MM.1S (cell line): ENCODE data around the gene ZNF487.

Source experiments
- DNase-seq: peaks from one replicate; pipeline ENCODE4 v3.0.0-alpha.2; 2015
- H2AFZ ChIP-seq: fragments of 300-600 bp; sonication (generic); 2 replicates; pipeline ENCODE4 v1.6.0; 2016; ENCODE audit warnings: antibody characterized with exemption, low read length
- H3F3A ChIP-seq: fragments of 300-600 bp; sonication (generic); 2 replicates; pipeline ENCODE4 v1.6.1; 2016; ENCODE audit warnings: mild to moderate bottlenecking, antibody characterized with exemption, low read length, moderate library complexity, mixed read lengths; ENCODE audit not compliant: insufficient read depth
- H3K27ac ChIP-seq: fragments of 300-600 bp; sonication (generic); 2 replicates; pipeline ENCODE4 v1.5.1; 2016; ENCODE audit warnings: mild to moderate bottlenecking, low read length
- H3K27me3 ChIP-seq: fragments of 300-600 bp; sonication (generic); replicated peaks from 2 replicates; pipeline ENCODE4 v1.6.0; 2016; ENCODE audit warnings: low read length; ENCODE audit not compliant: insufficient read depth
- H3K36me3 ChIP-seq: fragments of 300-600 bp; sonication (generic); replicated peaks from 2 replicates; pipeline ENCODE4 v1.6.1; 2016; ENCODE audit warnings: mild to moderate bottlenecking, low read length, mixed read lengths; ENCODE audit not compliant: insufficient read depth
- H3K4me1 ChIP-seq: fragments of 300-600 bp; sonication (generic); 2 replicates; pipeline ENCODE4 v1.6.1; 2016; ENCODE audit warnings: low read length, mixed read lengths
- H3K4me2 ChIP-seq: fragments of 300-600 bp; sonication (generic); 2 replicates; pipeline ENCODE4 v1.6.0; 2016; ENCODE audit warnings: low read depth, low read length
- H3K4me3 ChIP-seq: fragments of 300-600 bp; sonication (generic); 2 replicates; pipeline ENCODE4 v1.5.1; 2016; ENCODE audit warnings: low read length, mixed read lengths
- H3K79me2 ChIP-seq: fragments of 300-600 bp; sonication (generic); 2 replicates; pipeline ENCODE4 v1.6.1; 2016; ENCODE audit warnings: mixed run types, low read length, mixed read lengths
- H3K9ac ChIP-seq: fragments of 300-600 bp; sonication (generic); 2 replicates; pipeline ENCODE4 v1.6.1; 2016; ENCODE audit warnings: low read length, mixed read lengths
- H3K9me2 ChIP-seq: fragments of 300-600 bp; sonication (generic); replicated peaks from 2 replicates; pipeline ENCODE4 v1.6.1; 2016; ENCODE audit warnings: mild to moderate bottlenecking, low read length, mixed read lengths; ENCODE audit not compliant: insufficient read depth
- H3K9me3 ChIP-seq: fragments of 300-600 bp; sonication (generic); replicated peaks from 2 replicates; pipeline ENCODE4 v1.6.1; 2016; ENCODE audit warnings: mild to moderate bottlenecking, low read length, mixed read lengths; ENCODE audit not compliant: insufficient read depth
- H4K20me1 ChIP-seq: fragments of 300-600 bp; sonication (generic); 2 replicates; pipeline ENCODE4 v1.6.1; 2016; ENCODE audit warnings: mild to moderate bottlenecking, low read length, moderate library complexity, mixed read lengths; ENCODE audit not compliant: insufficient read depth
- CTCF ChIP-seq: fragments of 300-600 bp; sonication (generic); IDR thresholded peaks from 2 replicates; pipeline ENCODE4 v1.5.1; 2016; ENCODE audit warnings: antibody characterized with exemption, low read length, mixed read lengths
- EZH2 ChIP-seq: fragments of 300-600 bp; sonication (generic); optimal IDR thresholded peaks from 2 replicates; pipeline ENCODE3; 2017; ENCODE audit warnings: low read depth, mild to moderate bottlenecking, antibody characterized with exemption, low read length, mixed read lengths
- EZH2phosphoT487 ChIP-seq: fragments of 300-600 bp; sonication (generic); IDR thresholded peaks from 2 replicates; pipeline ENCODE4 v1.6.1; 2018; ENCODE audit warnings: antibody characterized with exemption, low read length

The ZNF487 gene

DNA sequence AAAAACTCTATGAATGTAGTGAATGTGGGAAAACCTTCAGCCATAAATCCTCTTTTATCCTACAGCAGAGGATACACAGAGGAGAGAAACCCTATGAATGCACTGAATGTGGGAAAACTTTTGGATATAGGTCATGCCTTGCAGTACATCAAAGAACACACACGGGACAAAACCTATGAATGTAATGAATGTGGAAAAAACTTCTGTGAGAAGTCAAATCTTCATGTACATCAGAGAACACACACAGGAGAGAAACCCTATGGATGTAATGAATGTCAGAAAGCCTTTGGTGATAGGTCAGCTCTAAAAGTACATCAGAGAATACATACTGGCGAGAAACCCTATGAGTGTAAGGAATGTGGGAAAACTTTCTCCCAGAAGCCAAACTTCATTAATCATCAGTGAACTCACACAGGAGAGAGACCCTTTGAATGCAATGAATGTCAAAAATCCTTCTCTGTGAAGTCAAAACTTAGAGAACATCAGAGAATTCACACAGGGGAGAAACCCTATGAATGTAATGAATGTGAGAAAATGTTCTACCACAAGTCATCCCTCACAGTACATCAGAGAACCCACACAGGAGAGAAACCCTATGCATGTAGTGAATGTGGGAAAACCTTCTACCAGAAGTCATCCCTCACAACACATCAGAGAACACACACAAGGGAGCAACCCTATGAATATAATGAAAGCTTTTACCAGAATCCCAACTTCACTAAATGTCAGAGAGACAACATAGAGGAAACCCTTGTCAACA, 45.6 kb downstream of the ZNF487 start:
- no peak overlapping the region for H3K27ac ChIP-seq
- no peak overlapping the region for H2AFZ ChIP-seq
- H3K9ac ChIP-seq = no peak overlapping the region
- H3K79me2 ChIP-seq = no peaks in the 10 kb centered on the region
- H3K9me2 ChIP-seq = no peaks in the 10 kb centered on the region
- no peaks in the 10 kb centered on the region for H3K27me3 ChIP-seq
- no peaks in the 10 kb centered on the region for H3F3A ChIP-seq
- no peak overlapping the region for H3K4me3 ChIP-seq
- H3K4me2 ChIP-seq = no peak overlapping the region
- no peaks in the 10 kb centered on the region for H3K4me1 ChIP-seq
- TF ChIP-seq EZH2phosphoT487 (no peak), CTCF (no peak), EZH2 (no peak)
- DNase-seq = no peak
- no peaks in the 10 kb centered on the region for H4K20me1 ChIP-seq
- no peaks in the 10 kb centered on the region for H3K36me3 ChIP-seq
- H3K9me3 ChIP-seq = no peaks in the 10 kb centered on the region

- no peak for DNase-seq
- no peaks in the 10 kb centered on the region for H4K20me1 ChIP-seq
- H3K79me2 ChIP-seq = no peaks in the 10 kb centered on the region
- H3K9me3 ChIP-seq = no peaks in the 10 kb centered on the region
- no peak overlapping the region for H3K4me2 ChIP-seq
- H3F3A ChIP-seq = no peaks in the 10 kb centered on the region
- no peak overlapping the region for H3K4me3 ChIP-seq
- H2AFZ ChIP-seq = no peak overlapping the region
- no peaks in the 10 kb centered on the region for H3K27me3 ChIP-seq
- TF ChIP-seq EZH2phosphoT487 = no peak
- TF ChIP-seq EZH2 = no peak
- TF ChIP-seq CTCF = no peak
- no peak overlapping the region for H3K27ac ChIP-seq
- no peaks in the 10 kb centered on the region for H3K9me2 ChIP-seq
- H3K36me3 ChIP-seq = no peaks in the 10 kb centered on the region
- no peaks in the 10 kb centered on the region for H3K4me1 ChIP-seq
- H3K9ac ChIP-seq = no peak overlapping the region
Observed at GRCh38 chr10:43491855-43492254, 54.9 kb downstream of the ZNF487 start.

GRCh38 chr10:43502931-43503330, 66.0 kb downstream of the ZNF487 start:
- Histone ChIP-seq H3F3A (no peaks in the 10 kb centered on the region), H3K4me2 (no peak overlapping the region), H3K27me3 (no peaks in the 10 kb centered on the region), H3K36me3 (no peaks in the 10 kb centered on the region), H3K9ac (no peak overlapping the region), H4K20me1 (no peaks in the 10 kb centered on the region), H3K9me2 (no peaks in the 10 kb centered on the region), H2AFZ (no peak overlapping the region), H3K9me3 (no peaks in the 10 kb centered on the region), H3K79me2 (no peaks in the 10 kb centered on the region), H3K4me1 (no peaks in the 10 kb centered on the region), H3K27ac (no peak overlapping the region), H3K4me3 (no peak overlapping the region)
- no peak for DNase-seq
- TF ChIP-seq EZH2phosphoT487 = no peak
- no peak for TF ChIP-seq EZH2
- TF ChIP-seq CTCF = no peak
